NT2/D1 (cell line): ENCODE measurements around the gene ARMS2.

Experiments used
- SUZ12 ChIP-seq: IDR thresholded peaks from 2 replicates; pipeline ENCODE4 v1.6.1; 2011; ENCODE audit not compliant: insufficient read length, insufficient read depth; ENCODE audit errors: extremely low read depth
- YY1 ChIP-seq: IDR thresholded peaks from 2 replicates; pipeline ENCODE4 v1.6.1; 2011; ENCODE audit not compliant: insufficient read length, insufficient read depth
- ZNF274 ChIP-seq: IDR thresholded peaks from 2 replicates; pipeline ENCODE4 v1.6.1; 2011; ENCODE audit warnings: mild to moderate bottlenecking, low read depth, low read length

GRCh38 chr10:122497241-122497640 lies 42.8 kb downstream of the ARMS2 start:
- TF ChIP-seq YY1 = no peak
- TF ChIP-seq SUZ12 = no peak
- TF ChIP-seq ZNF274 = no peak
